ENCODE data around the gene SPTBN4.

GRCh38 chr19:40453151-40453735, 13.6 kb upstream of the SPTBN4 start:
- TF ChIP-seq ZNF488 (tag by site-specific recombination; IDR thresholded peaks at IDR 0.05) (no peak), CTCF (tag by site-specific recombination; IDR thresholded peaks at IDR 0.05) (no peak), ZNF747 (tag by site-specific recombination; IDR thresholded peaks at IDR 0.05) (no peak), ZNF670 (tag by site-specific recombination; IDR thresholded peaks at IDR 0.05; ENCODE audit: low read depth) (no peak), ZNF211 (tag by site-specific recombination; IDR thresholded peaks at IDR 0.05; ENCODE audit: low read depth) (no peak)
- TF ChIP-seq, protein P1, sequence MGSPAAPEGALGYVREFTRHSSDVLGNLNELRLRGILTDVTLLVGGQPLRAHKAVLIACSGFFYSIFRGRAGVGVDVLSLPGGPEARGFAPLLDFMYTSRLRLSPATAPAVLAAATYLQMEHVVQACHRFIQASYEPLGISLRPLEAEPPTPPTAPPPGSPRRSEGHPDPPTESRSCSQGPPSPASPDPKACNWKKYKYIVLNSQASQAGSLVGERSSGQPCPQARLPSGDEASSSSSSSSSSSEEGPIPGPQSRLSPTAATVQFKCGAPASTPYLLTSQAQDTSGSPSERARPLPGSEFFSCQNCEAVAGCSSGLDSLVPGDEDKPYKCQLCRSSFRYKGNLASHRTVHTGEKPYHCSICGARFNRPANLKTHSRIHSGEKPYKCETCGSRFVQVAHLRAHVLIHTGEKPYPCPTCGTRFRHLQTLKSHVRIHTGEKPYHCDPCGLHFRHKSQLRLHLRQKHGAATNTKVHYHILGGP (tag by site-specific recombination; IDR thresholded peaks at IDR 0.05), result no peak

All from HEK293 (cell line).